ENCODE results near the gene ATCAY.
"Not testable (repeated sequence)": the region's sequence is repeated elsewhere in the genome, so short reads cannot be mapped to it uniquely, and the experiment has no call there.

Gene ATCAY

DNA sequence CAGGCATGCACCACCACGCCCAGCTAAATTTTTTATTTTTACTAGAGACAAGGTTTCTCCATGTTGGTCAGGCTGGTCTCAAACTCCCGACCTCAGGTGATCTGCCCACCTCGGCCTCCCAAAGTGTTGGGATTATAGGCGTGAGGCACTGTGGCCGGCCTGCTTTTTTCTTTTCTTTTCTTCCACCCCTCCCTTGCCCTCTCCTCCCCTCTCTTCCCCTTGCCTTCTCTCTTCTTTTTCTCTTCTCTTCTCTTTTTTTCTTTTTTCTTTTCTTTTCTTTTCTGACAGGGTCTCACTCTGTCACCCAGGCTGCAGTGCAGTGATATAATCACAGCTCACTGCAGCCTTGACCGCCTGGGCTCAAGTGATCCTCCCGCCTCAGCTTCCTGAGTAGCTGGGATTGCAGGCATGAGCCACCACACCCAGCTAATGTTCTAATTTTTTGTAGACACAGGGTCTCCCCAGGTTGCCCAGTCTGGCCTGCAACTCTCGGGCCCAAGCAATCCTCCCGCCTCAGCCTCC is 72.3 kb downstream of the ATCAY start:
- not testable (repeated sequence) for ATAC-seq (replicated peaks); DNase-seq; H3K9me3 Mint-ChIP-seq; H3K27me3 Mint-ChIP-seq
- H3K4me1 Mint-ChIP-seq (ENCODE audit: low read depth in 2 of 2) = peaks cover 1 to 12% of the 10 kb centered on the region in 2 donors
- peak overlapping the region; percentile 56 to 88 for H3K27ac Mint-ChIP-seq
- peak overlapping the region in 1 of 2 donors; percentile 46 for H3K4me3 Mint-ChIP-seq
- H3K36me3 Mint-ChIP-seq (ENCODE audit: insufficient read depth) = peaks cover 31% of the 10 kb centered on the region

DNA sequence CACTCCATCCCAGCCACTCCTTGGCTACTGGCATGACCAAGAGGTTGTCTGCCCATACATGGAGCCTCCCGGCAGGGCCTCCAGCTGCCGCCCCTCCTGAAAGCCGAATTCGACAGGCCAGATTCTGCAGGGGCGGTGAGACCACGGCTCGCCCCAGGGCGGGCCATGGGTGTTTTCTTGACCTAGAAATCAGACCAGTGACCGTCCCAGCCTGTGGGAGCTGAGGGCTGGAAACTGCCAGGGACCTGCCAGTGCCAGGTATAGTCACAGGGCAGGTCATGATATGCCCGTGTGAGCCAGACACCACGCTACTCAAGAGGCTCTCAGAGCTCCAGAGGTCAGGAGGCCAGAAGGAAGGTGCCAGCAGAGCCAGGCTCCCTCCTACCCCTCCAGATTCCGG is 73.6 kb downstream of the ATCAY start:
- ATAC-seq (replicated peaks) = no peak
- Mint-ChIP-seq H3K4me3 (no peak overlapping the region), H3K27ac (no peak overlapping the region)

GRCh38 chr19:3955276-3955675 is 74.8 kb downstream of the ATCAY start:
- ATAC-seq (replicated peaks); H3K4me3 Mint-ChIP-seq; H3K9me3 Mint-ChIP-seq; H3K27me3 Mint-ChIP-seq; DNase-seq; H3K27ac Mint-ChIP-seq: not testable (repeated sequence)
- Mint-ChIP-seq H3K4me1 (ENCODE audit: low read depth in 2 of 2) (peaks cover 1 to 12% of the 10 kb centered on the region in 2 donors), H3K36me3 (ENCODE audit: insufficient read depth) (peaks cover 43% of the 10 kb centered on the region)

More for the DNA sequence above, 73.6 kb downstream of the ATCAY start:
- Mint-ChIP-seq H3K27me3 (no peaks in the 10 kb centered on the region), H3K36me3 (ENCODE audit: insufficient read depth) (peaks cover 35% of the 10 kb centered on the region), H3K4me1 (ENCODE audit: low read depth in 2 of 2) (peaks cover 1 to 12% of the 10 kb centered on the region in 2 donors), H3K9me3 (no peaks in the 10 kb centered on the region)
- DNase-seq = no peak

GRCh38 chr19:3955688-3956087 is 75.2 kb downstream of the ATCAY start:
- H3K4me3 Mint-ChIP-seq = no peak overlapping the region
- peaks cover 1 to 12% of the 10 kb centered on the region in 2 donors for H3K4me1 Mint-ChIP-seq (ENCODE audit: low read depth in 2 of 2)
- H3K9me3 Mint-ChIP-seq = no peaks in the 10 kb centered on the region
- H3K27ac Mint-ChIP-seq = no peak overlapping the region
- ATAC-seq (replicated peaks) (no peak), DNase-seq (no peak)
- no peaks in the 10 kb centered on the region for H3K27me3 Mint-ChIP-seq
- peaks cover 44% of the 10 kb centered on the region for H3K36me3 Mint-ChIP-seq (ENCODE audit: insufficient read depth)

GRCh38 chr19:3958836-3959765 is 78.6 kb downstream of the ATCAY start:
- no peak overlapping the region for H3K27ac Mint-ChIP-seq
- H3K27me3 Mint-ChIP-seq = no peaks in the 10 kb centered on the region
- DNase-seq (no peak), ATAC-seq (replicated peaks) (no peak)
- no peaks in the 10 kb centered on the region for H3K9me3 Mint-ChIP-seq
- peaks cover 57% of the 10 kb centered on the region for H3K36me3 Mint-ChIP-seq (ENCODE audit: insufficient read depth)
- no peak overlapping the region for H3K4me3 Mint-ChIP-seq
- no peaks in the 10 kb centered on the region for H3K4me1 Mint-ChIP-seq (ENCODE audit: low read depth in 2 of 2)

DNA sequence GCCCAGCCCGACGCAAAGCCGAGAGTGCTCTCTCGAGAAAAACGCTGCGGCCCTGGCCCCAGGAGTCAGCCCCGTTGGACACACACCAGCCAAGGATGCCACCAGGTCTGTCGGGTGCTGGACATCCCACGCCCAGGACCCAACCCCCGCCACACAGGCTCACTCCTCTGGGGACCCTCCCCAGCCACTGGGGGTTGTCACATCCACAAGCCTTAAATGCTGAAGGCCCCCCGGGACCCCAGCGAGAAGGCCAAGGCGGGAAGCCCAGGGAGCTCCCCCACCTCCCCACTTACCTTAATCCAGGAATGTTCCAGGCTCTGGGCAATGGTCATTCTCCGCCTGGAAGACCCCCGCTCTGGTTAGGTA is 79.3 kb downstream of the ATCAY start:
- Mint-ChIP-seq H3K4me1 (ENCODE audit: low read depth in 2 of 2) (no peaks in the 10 kb centered on the region), H3K27ac (no peak overlapping the region), H3K27me3 (no peaks in the 10 kb centered on the region), H3K36me3 (ENCODE audit: insufficient read depth) (peaks cover 60% of the 10 kb centered on the region), H3K4me3 (no peak overlapping the region), H3K9me3 (no peaks in the 10 kb centered on the region)
- ATAC-seq (replicated peaks) = no peak
- no peak for DNase-seq

GRCh38 chr19:3961007-3961406 is 80.5 kb downstream of the ATCAY start:
- no peak overlapping the region for H3K4me3 Mint-ChIP-seq
- no peaks in the 10 kb centered on the region for H3K9me3 Mint-ChIP-seq
- no peaks in the 10 kb centered on the region for H3K27me3 Mint-ChIP-seq
- DNase-seq = no peak
- no peak for ATAC-seq (replicated peaks)
- peaks cover 57% of the 10 kb centered on the region for H3K36me3 Mint-ChIP-seq (ENCODE audit: insufficient read depth)
- no peak overlapping the region for H3K27ac Mint-ChIP-seq
- no peaks in the 10 kb centered on the region for H3K4me1 Mint-ChIP-seq (ENCODE audit: low read depth in 2 of 2)

DNA sequence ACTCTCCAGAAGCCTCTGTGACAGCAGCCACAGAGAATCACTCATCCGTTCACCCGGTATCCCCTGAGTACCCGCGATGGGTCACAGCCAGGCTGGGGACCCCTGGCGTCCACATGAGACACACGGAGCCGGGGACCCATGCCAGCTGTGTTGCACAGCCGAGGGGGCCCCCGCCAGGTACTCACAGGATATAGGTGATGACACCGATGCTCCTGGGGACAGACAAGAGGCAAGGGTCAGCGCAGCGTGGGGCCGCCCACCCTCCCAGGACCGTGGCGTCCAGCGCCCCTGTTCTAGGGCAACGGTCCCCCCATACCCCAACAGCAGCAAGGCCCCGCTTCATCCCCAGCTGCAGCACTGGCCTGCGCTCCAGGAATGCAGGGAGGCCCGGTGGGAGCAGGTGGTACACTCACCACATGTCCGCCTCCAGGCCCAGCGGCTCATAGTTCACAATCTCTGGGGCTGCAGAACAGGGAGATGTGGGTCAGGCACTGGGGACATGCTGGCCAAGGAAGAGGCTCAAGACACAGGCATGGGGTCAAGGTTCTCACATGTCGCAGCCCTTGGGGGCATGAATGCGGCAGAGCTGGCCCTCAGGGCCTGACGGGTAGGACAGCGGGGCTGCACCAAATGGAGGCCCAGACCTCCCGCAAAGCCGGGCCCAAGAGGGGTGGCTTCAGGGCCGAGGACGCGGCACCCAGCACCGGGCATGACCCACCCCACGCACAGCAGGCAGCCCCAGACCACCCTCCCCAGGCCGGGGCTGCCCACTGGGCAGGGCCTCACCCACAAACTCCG is 83.2 kb downstream of the ATCAY start:
- no peak for DNase-seq
- H3K4me3 Mint-ChIP-seq = no peak overlapping the region
- H3K9me3 Mint-ChIP-seq = no peaks in the 10 kb centered on the region
- H3K27ac Mint-ChIP-seq = no peak overlapping the region
- H3K27me3 Mint-ChIP-seq = no peaks in the 10 kb centered on the region
- no peak for ATAC-seq (replicated peaks)
- peaks cover 46% of the 10 kb centered on the region for H3K36me3 Mint-ChIP-seq (ENCODE audit: insufficient read depth)
- peaks cover 5 to 6% of the 10 kb centered on the region in 2 donors for H3K4me1 Mint-ChIP-seq (ENCODE audit: low read depth in 2 of 2)

DNA sequence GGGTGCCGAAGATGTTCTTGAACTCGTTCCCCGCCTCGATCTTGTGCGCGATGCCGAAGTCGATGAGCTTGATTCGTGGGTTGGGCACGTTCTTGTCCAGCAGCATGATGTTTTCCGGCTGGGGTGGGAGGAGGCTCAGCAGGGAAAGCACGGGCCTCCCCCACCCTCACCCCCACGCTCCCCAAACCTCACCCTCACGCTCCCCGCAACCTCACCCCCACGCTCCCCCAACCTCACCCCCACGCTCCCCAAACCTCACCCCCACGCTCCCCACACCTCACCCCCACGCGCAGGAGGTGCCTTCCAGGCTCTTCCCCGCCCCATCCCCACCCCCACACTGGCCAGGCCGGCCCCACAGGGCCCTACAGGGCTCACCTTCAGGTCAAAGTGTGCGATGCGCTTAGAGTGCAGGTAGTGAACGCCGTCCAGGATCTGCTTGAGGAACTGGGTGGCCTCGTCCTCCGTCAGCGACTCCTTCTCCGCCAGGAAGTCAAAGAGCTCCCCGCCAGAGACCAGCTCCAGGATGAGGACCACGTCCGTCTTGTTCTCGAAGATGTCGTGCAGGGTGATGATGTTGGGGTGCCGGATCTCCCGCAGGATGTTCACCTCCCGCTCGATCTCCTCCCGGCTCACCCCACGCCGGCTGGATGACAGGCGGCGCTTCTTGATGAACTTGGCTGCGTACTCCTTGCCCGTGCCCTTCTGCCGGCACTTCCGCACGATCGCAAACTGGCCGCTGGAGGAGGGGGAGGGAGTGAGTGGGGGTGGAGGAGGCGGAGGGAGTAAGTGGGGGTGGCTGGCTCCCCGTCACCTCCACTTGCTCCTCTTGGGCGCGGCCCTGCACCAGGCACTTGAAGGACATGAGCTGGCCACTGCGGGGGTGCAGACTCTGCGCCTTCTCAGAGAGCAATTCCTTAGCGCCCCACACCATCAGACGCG is 84.0 kb downstream of the ATCAY start:
- Mint-ChIP-seq H3K36me3 (ENCODE audit: insufficient read depth) (peaks cover 50% of the 10 kb centered on the region), H3K27ac (no peak overlapping the region), H3K4me1 (ENCODE audit: low read depth in 2 of 2) (peaks cover 10 to 11% of the 10 kb centered on the region in 2 donors), H3K27me3 (no peaks in the 10 kb centered on the region), H3K4me3 (no peak overlapping the region), H3K9me3 (no peaks in the 10 kb centered on the region)
- ATAC-seq (replicated peaks) = no peak
- no peak for DNase-seq

DNA sequence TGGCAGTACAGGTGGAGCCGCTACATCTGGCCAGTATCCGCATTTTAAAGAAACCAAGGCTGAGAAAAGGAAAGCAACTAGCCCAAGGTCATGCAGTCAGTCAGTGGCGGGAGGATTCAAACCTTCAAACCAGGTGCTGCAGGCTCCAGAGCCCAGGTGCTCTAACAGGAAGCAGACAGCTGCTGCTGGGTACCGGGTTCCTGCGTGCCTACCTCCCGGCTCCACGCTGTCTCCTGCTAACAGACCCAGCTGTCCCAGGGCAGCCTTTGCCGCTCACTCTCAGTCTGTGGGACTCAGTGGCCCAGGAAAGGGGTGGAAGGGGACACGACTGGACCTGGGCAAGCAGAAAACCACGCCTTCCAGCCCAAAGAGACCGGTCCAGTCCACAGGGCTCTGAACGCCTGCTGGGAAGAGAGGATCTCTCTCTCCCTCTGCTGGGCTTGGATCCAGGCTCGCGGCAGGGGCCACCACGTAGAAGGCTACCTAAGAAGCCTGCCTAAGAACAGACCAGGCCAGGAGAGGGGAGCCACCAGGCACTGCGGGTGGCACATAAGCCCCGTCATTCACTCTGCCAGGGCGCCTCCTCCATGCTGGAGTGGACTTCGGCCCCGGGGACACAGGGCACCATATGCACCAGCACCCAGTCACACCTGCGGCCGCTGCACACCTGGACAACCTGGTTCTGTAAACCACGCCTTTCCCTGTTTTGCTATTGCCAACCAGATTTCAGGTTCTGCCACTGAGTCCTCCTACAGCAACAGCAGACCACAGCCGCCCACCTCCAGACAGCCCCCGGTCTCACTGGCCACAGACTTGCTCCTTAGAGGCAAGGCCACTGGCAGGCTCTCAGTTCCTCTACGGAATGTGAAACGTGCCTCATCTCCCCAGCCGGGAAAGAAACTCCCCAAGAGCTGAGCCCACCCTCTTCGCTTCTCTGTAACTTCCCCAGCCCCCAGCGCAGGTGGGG is 85.8 kb downstream of the ATCAY start:
- H3K36me3 Mint-ChIP-seq (ENCODE audit: insufficient read depth) = peaks cover 53% of the 10 kb centered on the region
- no peak overlapping the region for H3K4me3 Mint-ChIP-seq
- H3K27me3 Mint-ChIP-seq = no peaks in the 10 kb centered on the region
- H3K4me1 Mint-ChIP-seq (ENCODE audit: low read depth in 2 of 2) = peaks cover 22 to 26% of the 10 kb centered on the region in 2 donors
- H3K9me3 Mint-ChIP-seq = no peaks in the 10 kb centered on the region
- no peak for DNase-seq
- no peak for ATAC-seq (replicated peaks)
- peak overlapping the region in 1 of 2 donors; percentile 67 for H3K27ac Mint-ChIP-seq

- H3K27ac Mint-ChIP-seq; H3K4me3 Mint-ChIP-seq; DNase-seq; H3K27me3 Mint-ChIP-seq; ATAC-seq (replicated peaks); H3K9me3 Mint-ChIP-seq: not testable (repeated sequence)
- Mint-ChIP-seq H3K4me1 (ENCODE audit: low read depth in 2 of 2) (peaks cover 22 to 27% of the 10 kb centered on the region in 2 donors), H3K36me3 (ENCODE audit: insufficient read depth) (peaks cover 56% of the 10 kb centered on the region)
Observed at GRCh38 chr19:3967983-3968382, 87.5 kb downstream of the ATCAY start.

Measured in effector memory CD8-positive, alpha-beta T cell (primary cell).